Fibroblast of the conjunctiva (primary cell): ENCODE results near the gene DNAJC15.

Experiments used
- DNase-seq: peaks from one replicate; pipeline ENCODE4 v3.0.0-alpha.2; 2010; ENCODE audit warnings: low read depth

Gene DNAJC15

GRCh38 chr13:43085545-43085944 lies 62.2 kb downstream of the DNAJC15 start:
- peak; percentile 29 for DNase-seq

DNA sequence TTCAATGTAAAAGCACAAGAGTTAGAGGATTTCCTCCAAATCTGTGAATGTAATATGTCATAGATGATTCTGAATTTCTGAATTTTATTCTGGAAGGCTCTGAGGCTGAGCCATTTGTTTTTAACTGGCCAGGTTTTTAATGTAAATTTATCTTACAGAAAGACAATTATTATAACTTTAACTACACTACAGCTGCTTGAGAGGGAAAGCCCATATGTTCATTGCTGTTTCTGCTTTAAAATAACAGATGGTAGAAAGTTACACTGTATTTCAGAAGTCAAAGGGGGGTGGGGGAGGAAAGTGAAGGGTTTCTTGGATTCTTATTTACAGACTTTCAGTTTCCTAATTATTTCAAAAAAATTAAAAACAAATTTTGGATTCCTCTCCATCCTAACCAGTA lies 62.8 kb downstream of the DNAJC15 start:
- no peak for DNase-seq

GRCh38 chr13:43088093-43088511 lies 64.7 kb downstream of the DNAJC15 start:
- no peak for DNase-seq

DNA sequence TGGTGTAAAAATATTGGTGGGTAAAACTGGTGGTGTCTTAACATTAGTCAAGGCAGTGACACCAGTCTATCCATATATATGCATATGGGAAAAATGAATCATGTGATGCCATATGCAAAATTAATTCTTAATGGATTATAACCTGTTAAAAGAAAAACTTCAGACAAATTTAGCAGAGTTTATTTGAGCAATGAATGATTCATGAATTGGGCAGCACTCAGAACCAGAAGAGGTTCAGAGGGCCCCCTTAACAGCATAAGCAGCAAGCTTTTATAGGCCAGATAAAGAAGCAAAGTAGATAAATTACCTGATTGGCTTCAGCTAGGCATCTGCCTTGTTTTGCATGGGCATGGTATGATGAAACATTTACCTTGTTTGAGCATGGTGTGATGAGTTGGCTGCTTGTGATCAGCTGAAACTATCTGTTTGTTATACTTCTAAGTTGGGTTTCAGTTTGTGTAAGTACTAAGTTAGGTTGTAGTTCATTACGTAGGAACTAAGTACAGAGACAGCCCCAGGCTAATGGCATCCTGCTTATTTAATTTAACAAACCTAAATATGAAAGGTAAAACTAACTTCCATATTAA lies 66.6 kb downstream of the DNAJC15 start:
- no peak for DNase-seq

- no peak for DNase-seq
Observed at GRCh38 chr13:43094901-43095300, 71.5 kb downstream of the DNAJC15 start.

GRCh38 chr13:43095771-43096719 lies 72.7 kb downstream of the DNAJC15 start:
- DNase-seq = peak; percentile 32

DNA sequence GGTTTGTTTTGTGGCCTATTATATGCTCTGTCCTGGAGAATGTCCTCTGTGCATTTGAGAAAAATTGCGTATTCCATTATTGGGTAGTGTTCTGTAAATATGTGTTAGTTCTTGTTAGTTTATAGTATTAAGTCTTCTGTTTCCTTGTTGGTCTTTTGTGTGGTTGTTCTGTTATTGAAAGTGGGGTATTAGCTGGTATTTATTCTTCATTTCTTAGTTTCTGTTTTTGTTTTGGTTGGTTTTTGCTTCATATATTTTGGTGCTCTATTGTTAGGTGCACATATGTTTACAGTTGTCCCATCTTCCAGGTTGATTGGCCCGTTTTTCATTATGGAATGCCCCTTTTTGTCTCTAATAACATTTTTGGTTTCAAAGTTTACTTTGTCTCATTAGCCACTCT lies 77.3 kb downstream of the DNAJC15 start:
- DNase-seq = no peak

- DNase-seq = no peak
Observed at GRCh38 chr13:43102304-43102703, 78.9 kb downstream of the DNAJC15 start.

- peak; percentile 5 for DNase-seq
Observed at GRCh38 chr13:43107780-43108179, 84.4 kb downstream of the DNAJC15 start.

DNA sequence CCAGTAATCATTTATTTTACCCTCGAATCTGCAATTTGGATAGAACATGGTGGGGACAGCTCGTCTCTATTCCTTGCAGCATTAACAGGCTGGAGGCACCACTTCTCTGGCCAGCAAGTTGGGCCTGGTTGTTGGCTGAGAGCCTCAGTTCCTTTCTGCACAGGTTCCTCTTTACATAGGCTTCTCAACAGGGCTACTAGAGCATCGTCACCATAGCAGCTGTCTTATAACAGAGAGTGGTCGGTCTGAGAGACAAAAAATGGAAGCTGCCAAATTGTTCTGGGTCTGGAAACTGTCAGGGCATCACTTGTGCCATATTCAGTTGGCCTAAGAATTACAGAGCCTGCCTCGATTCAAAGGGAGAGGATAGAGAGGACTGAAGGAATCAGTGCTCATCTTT lies 86.7 kb downstream of the DNAJC15 start:
- no peak for DNase-seq

GRCh38 chr13:43110658-43111057 lies 87.3 kb downstream of the DNAJC15 start:
- DNase-seq = no peak

DNA sequence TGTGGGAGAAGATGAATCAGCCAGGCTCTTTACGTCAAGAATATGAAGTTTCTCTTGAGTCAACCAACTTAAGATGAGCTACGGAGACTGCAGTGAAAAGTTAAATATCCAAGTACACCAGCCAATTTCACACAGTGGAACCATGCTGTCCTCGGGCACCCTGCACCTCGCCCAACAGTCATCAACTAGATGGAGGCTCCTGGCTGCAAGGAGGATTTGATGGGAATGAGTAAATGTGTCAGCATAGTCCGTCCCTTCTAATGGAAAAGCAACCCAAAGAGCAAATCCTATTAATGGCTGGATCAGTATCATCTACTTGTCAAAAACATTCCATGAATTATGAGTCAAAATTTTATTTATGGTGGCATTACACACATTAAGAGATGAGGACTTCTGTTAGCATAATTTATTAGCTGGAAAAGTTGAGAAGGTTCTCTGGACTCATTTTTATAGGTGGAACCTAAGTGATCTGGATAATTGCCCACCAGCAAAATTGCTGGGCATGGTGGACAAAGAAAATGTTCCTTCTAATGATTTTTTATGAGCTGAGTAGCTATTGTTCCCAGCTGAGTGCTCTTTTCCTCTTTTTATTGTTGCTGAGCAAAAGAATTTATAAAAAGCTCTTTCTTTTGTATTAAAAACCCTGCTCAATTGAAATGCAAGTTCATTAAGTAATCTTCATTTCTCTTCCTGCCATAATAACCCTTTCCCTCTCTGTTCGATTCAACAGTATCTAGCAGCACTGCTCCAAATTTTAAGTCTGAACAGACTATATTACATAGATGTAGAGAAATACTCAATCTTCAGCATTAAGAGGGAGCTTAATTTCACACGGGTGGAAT lies 88.4 kb downstream of the DNAJC15 start:
- no peak for DNase-seq

GRCh38 chr13:43113603-43114002 lies 90.2 kb downstream of the DNAJC15 start:
- no peak for DNase-seq

- DNase-seq = no peak
Observed at GRCh38 chr13:43114504-43114903, 91.1 kb downstream of the DNAJC15 start.

GRCh38 chr13:43115141-43115540 lies 91.8 kb downstream of the DNAJC15 start:
- no peak for DNase-seq

GRCh38 chr13:43116242-43116641 lies 92.9 kb downstream of the DNAJC15 start:
- no peak for DNase-seq

DNA sequence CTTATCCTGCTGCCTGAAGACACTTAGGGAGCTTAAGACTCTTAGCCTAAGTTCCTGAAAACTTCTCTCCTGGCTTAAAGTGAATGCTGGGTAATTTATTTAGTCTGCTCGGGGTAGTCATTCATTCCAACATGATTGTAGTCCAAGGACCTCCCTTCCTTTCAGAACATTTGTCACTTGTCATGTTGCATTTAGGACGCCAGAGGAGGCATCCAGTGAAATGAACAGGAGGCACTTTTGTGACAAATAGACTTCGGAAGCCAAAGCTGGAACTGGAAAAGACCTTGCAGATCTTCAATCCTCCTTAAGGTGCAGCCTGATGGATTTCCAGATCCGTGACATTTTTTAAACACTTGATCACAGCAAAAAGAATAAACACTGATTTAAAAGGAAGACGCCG lies 95.1 kb downstream of the DNAJC15 start:
- DNase-seq = no peak

- DNase-seq = no peak
Observed at GRCh38 chr13:43119206-43119605, 95.8 kb downstream of the DNAJC15 start.

DNA sequence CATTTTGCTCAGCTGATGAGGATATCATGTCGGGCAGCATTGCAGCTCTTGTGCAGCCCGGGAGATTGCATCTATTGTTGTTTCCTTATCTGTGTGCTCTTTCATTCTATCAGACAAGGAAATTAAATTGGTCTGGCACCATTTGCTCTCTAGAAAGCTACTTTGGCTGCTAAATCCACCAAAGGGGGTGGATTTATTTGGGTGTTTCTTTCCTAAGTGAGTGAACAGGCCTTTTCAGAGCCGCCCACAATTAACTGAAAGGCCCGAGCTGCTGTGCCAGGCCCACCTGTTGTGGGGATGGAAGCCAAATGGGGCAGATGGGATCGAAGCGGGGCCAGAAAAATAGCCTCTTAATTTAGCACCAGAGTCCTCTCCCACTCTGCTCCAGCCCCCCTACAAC lies 99.4 kb downstream of the DNAJC15 start:
- DNase-seq = no peak

DNA sequence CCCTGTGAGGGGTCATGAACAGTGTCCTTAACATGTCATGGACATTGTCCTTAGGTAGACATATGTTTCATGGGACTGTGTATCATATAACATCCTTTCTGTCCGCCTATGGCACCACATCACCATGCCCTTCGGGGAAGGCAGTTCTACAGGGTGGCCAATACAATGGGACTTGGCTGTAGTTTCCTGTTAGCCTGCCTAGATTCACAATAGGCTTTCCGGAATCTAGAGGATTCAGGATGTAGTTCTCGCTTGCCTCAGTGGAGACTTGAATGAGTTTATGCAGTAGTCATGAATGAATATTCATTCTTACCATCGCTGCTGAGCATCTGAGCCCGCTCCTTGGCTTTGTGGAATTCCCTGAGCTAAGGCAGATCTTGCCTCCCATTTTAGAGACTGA lies 100.5 kb downstream of the DNAJC15 start:
- no peak for DNase-seq

GRCh38 chr13:43124490-43124889 lies 101.1 kb downstream of the DNAJC15 start:
- no peak for DNase-seq

GRCh38 chr13:43126420-43126819 lies 103.0 kb downstream of the DNAJC15 start:
- DNase-seq = no peak
